WTC11 (cell line): ENCODE results near the gene RBM20. TPM values are rescaled to one million over a fixed set of nuclear protein-coding genes. Genes with fewer than 3 reads are reported as not detected.

Experiments used
- ATAC-seq: fragments of 200-7000 bp; cut with Tn5 transposase; 2 replicates; pipeline ENCODE4 v1.10.0; 2021; ENCODE audit warnings: mild to moderate bottlenecking, moderate library complexity
- CTCF ChIA-PET: fragments of 300-600 bp; sonication (Branson Sonifier 250); formaldehyde crosslinking; loops from one replicate; lab custom pipeline; 2021; ENCODE audit warnings: antibody characterized with exemption; lab: Charles Lee
- POLR2A ChIA-PET: fragments of 350-600 bp; sonication (Branson Sonifier 250); formaldehyde crosslinking; loops from one replicate; lab custom pipeline; 2021; ENCODE audit warnings: antibody characterized with exemption; lab: Charles Lee
- DNase-seq: peaks from one replicate; pipeline ENCODE4 v3.0.0; 2021; ENCODE audit warnings: low spot score
- H3K27ac Mint-ChIP-seq: 2 replicates; pipeline ENCODE4 v1.8.0; 2021; ENCODE audit warnings: mixed read lengths
- H3K27me3 Mint-ChIP-seq: 2 replicates; pipeline ENCODE4 v1.8.0; 2021; ENCODE audit warnings: low read depth, mild to moderate bottlenecking, moderate library complexity, mixed read lengths
- H3K36me3 Mint-ChIP-seq: 2 replicates; pipeline ENCODE4 v1.8.0; 2021; ENCODE audit warnings: mixed read lengths
- H3K4me1 Mint-ChIP-seq: 2 replicates; pipeline ENCODE4 v1.8.0; 2022; ENCODE audit warnings: mixed read lengths
- H3K4me3 Mint-ChIP-seq: 2 replicates; pipeline ENCODE4 v1.8.0; 2021; ENCODE audit warnings: mild to moderate bottlenecking, moderate library complexity, mixed read lengths
- H3K9me3 Mint-ChIP-seq: 2 replicates; pipeline ENCODE4 v1.8.0; 2021; ENCODE audit warnings: mixed read lengths
- ATF1 ChIP-seq: sonication (generic); formaldehyde crosslinking; IDR thresholded peaks from 2 replicates; pipeline ENCODE4 v1.8.1; 2023; ENCODE audit warnings: mild to moderate bottlenecking, moderate library complexity, missing genetic modification reagents
- ATF3 ChIP-seq: sonication (generic); formaldehyde crosslinking; conservative IDR thresholded peaks from 2 replicates; pipeline ENCODE4 v1.8.1; 2022; ENCODE audit warnings: mild to moderate bottlenecking, missing genetic modification reagents
- ATF6 ChIP-seq: sonication (generic); formaldehyde crosslinking; IDR thresholded peaks from 2 replicates; pipeline ENCODE4 v1.8.1; 2023; ENCODE audit warnings: mild to moderate bottlenecking, missing genetic modification reagents
- CTCF ChIP-seq: fragments of 200-600 bp; IDR thresholded peaks from 2 replicates; pipeline ENCODE4 v1.8.0; 2022; ENCODE audit warnings: antibody characterized with exemption
- EMX1 ChIP-seq: fragments of 250-450 bp; sonication (Bioruptor Pico); IDR thresholded peaks from 2 replicates; pipeline ENCODE4 v1.8.0; 2021; ENCODE audit warnings: mild to moderate bottlenecking
- FOXP4 ChIP-seq: sonication (generic); formaldehyde crosslinking; IDR thresholded peaks from 2 replicates; pipeline ENCODE4 v1.8.0; 2022; ENCODE audit warnings: mild to moderate bottlenecking, missing genetic modification reagents
- GRHL2 ChIP-seq: fragments of 250-450 bp; sonication (Bioruptor Pico); IDR thresholded peaks from 2 replicates; pipeline ENCODE4 v1.8.0; 2022; ENCODE audit warnings: mild to moderate bottlenecking, moderate library complexity; ENCODE audit not compliant: insufficient replicate concordance, severe bottlenecking
- HMGXB4 ChIP-seq: sonication (generic); formaldehyde crosslinking; IDR thresholded peaks from 2 replicates; pipeline ENCODE4 v1.8.1; 2023; ENCODE audit warnings: mild to moderate bottlenecking, moderate library complexity, missing genetic modification reagents
- IRF1 ChIP-seq: sonication (generic); formaldehyde crosslinking; IDR thresholded peaks from 2 replicates; pipeline ENCODE4 v1.8.0; 2023; ENCODE audit warnings: missing genetic modification reagents
- NFYB ChIP-seq: sonication (generic); formaldehyde crosslinking; conservative IDR thresholded peaks from 2 replicates; pipeline ENCODE4 v1.8.0; 2022; ENCODE audit warnings: low read depth, missing genetic modification reagents
- NR1H2 ChIP-seq: sonication (generic); formaldehyde crosslinking; IDR thresholded peaks from 2 replicates; pipeline ENCODE4 v1.9.0; 2021; ENCODE audit warnings: mild to moderate bottlenecking, moderate library complexity, missing genetic modification reagents
- SMAD4 ChIP-seq: sonication (generic); formaldehyde crosslinking; IDR thresholded peaks from 2 replicates; pipeline ENCODE4 v1.8.0; 2022; ENCODE audit warnings: mild to moderate bottlenecking, missing genetic modification reagents
- SP1 ChIP-seq: sonication (generic); formaldehyde crosslinking; conservative IDR thresholded peaks from 2 replicates; pipeline ENCODE4 v1.8.1; 2022; ENCODE audit warnings: missing genetic modification reagents
- TCF7 ChIP-seq: sonication (generic); formaldehyde crosslinking; IDR thresholded peaks from 2 replicates; pipeline ENCODE4 v1.8.0; 2022; ENCODE audit warnings: mild to moderate bottlenecking, low read depth, missing genetic modification reagents, moderate library complexity
- USF1 ChIP-seq: sonication (generic); formaldehyde crosslinking; IDR thresholded peaks from 2 replicates; pipeline ENCODE4 v1.8.0; 2022; ENCODE audit warnings: mild to moderate bottlenecking, missing genetic modification reagents
- USF2 ChIP-seq: sonication (generic); formaldehyde crosslinking; IDR thresholded peaks from 2 replicates; pipeline ENCODE4 v1.8.1; 2023; ENCODE audit warnings: mild to moderate bottlenecking, missing genetic modification reagents, moderate library complexity
- ZBTB21 ChIP-seq: sonication (generic); formaldehyde crosslinking; IDR thresholded peaks from 2 replicates; pipeline ENCODE4 v1.8.1; 2023; ENCODE audit warnings: mild to moderate bottlenecking, missing genetic modification reagents, borderline replicate concordance
- ZBTB43 ChIP-seq: sonication (generic); formaldehyde crosslinking; IDR thresholded peaks from 2 replicates; pipeline ENCODE4 v1.8.1; 2023; ENCODE audit warnings: mild to moderate bottlenecking, missing genetic modification reagents
- ZNF121 ChIP-seq: sonication (generic); formaldehyde crosslinking; IDR thresholded peaks from 2 replicates; pipeline ENCODE4 v1.8.0; 2023; ENCODE audit warnings: missing genetic modification reagents
- ZNF219 ChIP-seq: sonication (generic); formaldehyde crosslinking; IDR thresholded peaks from 2 replicates; pipeline ENCODE4 v1.8.0; 2023; ENCODE audit warnings: missing genetic modification reagents, mild to moderate bottlenecking, borderline replicate concordance
- ZNF232 ChIP-seq: sonication (generic); formaldehyde crosslinking; IDR thresholded peaks from 2 replicates; pipeline ENCODE4 v1.8.0; 2022; ENCODE audit warnings: mild to moderate bottlenecking, missing genetic modification reagents
- total RNA-seq: library from RNA; stranded (reverse); gene quantifications from 3 replicates; pipeline ENCODE4 v1.2.3, GENCODE V29; 2021

The RBM20 gene
- total RNA-seq, 1 experiment from 2014 or later, result 0.52 TPM

- Mint-ChIP-seq H3K36me3 (no peaks in the 10 kb centered on the region), H3K27me3 (no peaks in the 10 kb centered on the region), H3K27ac (no peak overlapping the region), H3K4me1 (peaks cover 3% of the 10 kb centered on the region; the same call in 1 of the 2 replicates), H3K4me3 (no peak overlapping the region), H3K9me3 (no peaks in the 10 kb centered on the region)
- ChIA-PET POLR2A (no interaction called here), CTCF (no interaction called here)
- no peak for TF ChIP-seq NR1H2 (CRISPR knock-in tag)
- no peak for TF ChIP-seq SMAD4 (CRISPR knock-in tag)
- TF ChIP-seq ATF3 (CRISPR knock-in tag), result no peak
- TF ChIP-seq FOXP4 (CRISPR knock-in tag), result no peak
- no peak for TF ChIP-seq SP1 (CRISPR knock-in tag)
- TF ChIP-seq USF2, result no peak
- no peak for TF ChIP-seq USF1 (CRISPR knock-in tag)
- no peak for TF ChIP-seq ZNF219 (CRISPR knock-in tag)
- no peak for TF ChIP-seq ATF1
- TF ChIP-seq CTCF, result no peak
- TF ChIP-seq ZNF121 (CRISPR knock-in tag), result no peak
- TF ChIP-seq NFYB (CRISPR knock-in tag), result no peak
- TF ChIP-seq IRF1 (CRISPR knock-in tag), result no peak
- no peak for TF ChIP-seq TCF7
- TF ChIP-seq GRHL2 (CRISPR knock-in tag), result no peak
- TF ChIP-seq ZNF232 (CRISPR knock-in tag), result no peak
- no peak for DNase-seq
- ATAC-seq, result no peak
Observed at GRCh38 chr10:110775020-110775375, 130.9 kb downstream of the RBM20 start.

- no peaks in the 10 kb centered on the region for H3K36me3 Mint-ChIP-seq
- no peak for ATAC-seq
- H3K4me1 Mint-ChIP-seq, result peaks cover 3% of the 10 kb centered on the region; the same call in 1 of the 2 replicates
- H3K27me3 Mint-ChIP-seq, result no peaks in the 10 kb centered on the region
- H3K4me3 Mint-ChIP-seq, result no peak overlapping the region
- no peak overlapping the region for H3K27ac Mint-ChIP-seq
- no peaks in the 10 kb centered on the region for H3K9me3 Mint-ChIP-seq
- DNase-seq, result no peak
- CTCF ChIA-PET, result no interaction called here
- POLR2A ChIA-PET, result no interaction called here
- TF ChIP-seq ZBTB43 (CRISPR knock-in tag) (no peak), FOXP4 (CRISPR knock-in tag) (no peak), ZBTB21 (CRISPR knock-in tag) (no peak), ATF6 (CRISPR knock-in tag) (no peak), HMGXB4 (CRISPR knock-in tag) (no peak), TCF7 (no peak), EMX1 (CRISPR knock-in tag) (no peak), GRHL2 (CRISPR knock-in tag) (no peak)
Observed at GRCh38 chr10:110775406-110775805, 131.3 kb downstream of the RBM20 start.
